HL-60 (cell line): ENCODE results near the gene MTX3.

Experiments
- CTCF ChIP-seq: IDR thresholded peaks from one replicate; pipeline ENCODE4 v1.5.1; 2011; ENCODE audit warnings: low read length, control low read depth, inconsistent platforms; ENCODE audit not compliant: insufficient read depth
- POLR2AphosphoS5 ChIP-seq: IDR thresholded peaks from 2 replicates; pipeline ENCODE4 v1.6.1; 2012; ENCODE audit warnings: low read depth

GRCh38 chr5:79971156-79971555, 19.9 kb downstream of the MTX3 start:
- TF ChIP-seq POLR2AphosphoS5: no peak
- TF ChIP-seq CTCF: no peak
